Neural progenitor cell (in vitro differentiated cells): ENCODE measurements around the gene IFITM10. TPM values are rescaled to one million over a fixed set of nuclear protein-coding genes. Genes with fewer than 3 reads are reported as not detected.

Experiments used
- DNase-seq: peaks from one replicate; pipeline ENCODE4 v3.0.0-alpha.2; 2016; ENCODE audit warnings: low spot score
- H2AFZ ChIP-seq: fragments of 200-600 bp; sonication (generic); replicated peaks from 2 replicates; pipeline ENCODE4 v1.6.1; 2016; ENCODE audit warnings: antibody characterized with exemption
- H3F3A ChIP-seq: fragments of 200-600 bp; sonication (generic); 2 replicates; pipeline ENCODE4 v1.6.1; 2016; ENCODE audit warnings: antibody characterized with exemption, low read depth
- H3K27ac ChIP-seq: fragments of 200-600 bp; sonication (generic); 2 replicates; pipeline ENCODE4 v1.5.1; 2016; ENCODE audit warnings: mild to moderate bottlenecking
- H3K27me3 ChIP-seq: fragments of 200-600 bp; sonication (generic); 2 replicates; pipeline ENCODE4 v1.6.1; 2016; ENCODE audit warnings: mild to moderate bottlenecking, moderate library complexity
- H3K36me3 ChIP-seq: fragments of 200-600 bp; sonication (generic); 2 replicates; pipeline ENCODE4 v1.5.1; 2016
- H3K4me1 ChIP-seq: fragments of 200-600 bp; sonication (generic); 2 replicates; pipeline ENCODE4 v1.6.1; 2016; ENCODE audit warnings: mixed run types
- H3K4me2 ChIP-seq: fragments of 200-600 bp; sonication (generic); 2 replicates; pipeline ENCODE4 v1.6.1; 2016
- H3K4me3 ChIP-seq: fragments of 200-600 bp; sonication (generic); 2 replicates; pipeline ENCODE4 v1.5.1; 2016
- H3K79me2 ChIP-seq: fragments of 200-600 bp; sonication (generic); 2 replicates; pipeline ENCODE4 v1.6.1; 2016; ENCODE audit warnings: low read depth
- H3K9ac ChIP-seq: fragments of 200-600 bp; sonication (generic); 2 replicates; pipeline ENCODE4 v1.6.1; 2016
- H3K9me3 ChIP-seq: fragments of 200-600 bp; sonication (generic); 2 replicates; pipeline ENCODE4 v1.5.1; 2016; ENCODE audit warnings: low read depth
- H4K20me1 ChIP-seq: fragments of 200-600 bp; sonication (generic); 2 replicates; pipeline ENCODE4 v1.6.1; 2016; ENCODE audit warnings: low read depth
- H3K27ac Mint-ChIP-seq: 3 replicates; pipeline ENCODE4 v1.8.0; 2021; ENCODE audit warnings: mixed read lengths
- H3K27me3 Mint-ChIP-seq: 2 replicates; pipeline ENCODE4 v1.8.0; 2022; ENCODE audit warnings: low read depth, mild to moderate bottlenecking, inconsistent platforms, moderate library complexity, mixed read lengths; ENCODE audit not compliant: insufficient read depth
- H3K36me3 Mint-ChIP-seq: 3 replicates; pipeline ENCODE4 v1.8.0; 2021; ENCODE audit warnings: mixed read lengths
- H3K4me1 Mint-ChIP-seq: 3 replicates; pipeline ENCODE4 v1.8.0; 2021; ENCODE audit warnings: mixed read lengths
- H3K4me3 Mint-ChIP-seq: 3 replicates; pipeline ENCODE4 v1.8.0; 2021; ENCODE audit warnings: mild to moderate bottlenecking, moderate library complexity, mixed read lengths
- H3K9me3 Mint-ChIP-seq: 3 replicates; pipeline ENCODE4 v1.8.0; 2020; ENCODE audit warnings: mixed read lengths
- CTCF ChIP-seq: fragments of 200-600 bp; sonication (generic); IDR thresholded peaks from 2 replicates; pipeline ENCODE4 v1.5.1; 2017; ENCODE audit warnings: antibody characterized with exemption, mild to moderate bottlenecking
- EZH2 ChIP-seq: fragments of 200-600 bp; sonication (generic); IDR thresholded peaks from 2 replicates; pipeline ENCODE4 v1.6.1; 2017; ENCODE audit warnings: antibody characterized with exemption, mild to moderate bottlenecking, moderate library complexity
- EZH2phosphoT487 ChIP-seq: fragments of 200-600 bp; sonication (generic); IDR thresholded peaks from 2 replicates; pipeline ENCODE4 v1.6.1; 2017; ENCODE audit warnings: antibody characterized with exemption
- total RNA-seq: library from RNA; depleted of rRNA; stranded (reverse); fragments of >200 nt; gene quantifications from 2 replicates; pipeline ENCODE4 v1.2.3, GENCODE V29; 2015; ENCODE audit warnings: low replicate concordance

Gene IFITM10
- total RNA-seq, 1 donor from 2014 or later, result not detected

- Mint-ChIP-seq H3K27me3 (peaks cover 28% of the 10 kb centered on the region), H3K4me1 (peaks cover 15% of the 10 kb centered on the region), H3K9me3 (peaks cover 7% of the 10 kb centered on the region), H3K4me3 (no peak overlapping the region), H3K36me3 (peaks cover 4% of the 10 kb centered on the region), H3K27ac (no peak overlapping the region)
- Histone ChIP-seq H3K36me3 (no peaks in the 10 kb centered on the region), H3K9me3 (no peaks in the 10 kb centered on the region), H3K9ac (no peak overlapping the region), H3K27me3 (peaks cover 79% of the 10 kb centered on the region), H3K4me1 (peaks cover 18% of the 10 kb centered on the region), H2AFZ (no peak overlapping the region), H3K27ac (no peak overlapping the region), H3K4me2 (no peak overlapping the region), H4K20me1 (peaks cover 8% of the 10 kb centered on the region), H3K79me2 (no peaks in the 10 kb centered on the region), H3F3A (peaks cover 15% of the 10 kb centered on the region), H3K4me3 (no peak overlapping the region)
- no peak for TF ChIP-seq EZH2
- no peak for TF ChIP-seq CTCF
- no peak for TF ChIP-seq EZH2phosphoT487
- DNase-seq, result no peak
Measured at GRCh38 chr11:1745701-1746320, 4.6 kb downstream of the IFITM10 start.

DNA sequence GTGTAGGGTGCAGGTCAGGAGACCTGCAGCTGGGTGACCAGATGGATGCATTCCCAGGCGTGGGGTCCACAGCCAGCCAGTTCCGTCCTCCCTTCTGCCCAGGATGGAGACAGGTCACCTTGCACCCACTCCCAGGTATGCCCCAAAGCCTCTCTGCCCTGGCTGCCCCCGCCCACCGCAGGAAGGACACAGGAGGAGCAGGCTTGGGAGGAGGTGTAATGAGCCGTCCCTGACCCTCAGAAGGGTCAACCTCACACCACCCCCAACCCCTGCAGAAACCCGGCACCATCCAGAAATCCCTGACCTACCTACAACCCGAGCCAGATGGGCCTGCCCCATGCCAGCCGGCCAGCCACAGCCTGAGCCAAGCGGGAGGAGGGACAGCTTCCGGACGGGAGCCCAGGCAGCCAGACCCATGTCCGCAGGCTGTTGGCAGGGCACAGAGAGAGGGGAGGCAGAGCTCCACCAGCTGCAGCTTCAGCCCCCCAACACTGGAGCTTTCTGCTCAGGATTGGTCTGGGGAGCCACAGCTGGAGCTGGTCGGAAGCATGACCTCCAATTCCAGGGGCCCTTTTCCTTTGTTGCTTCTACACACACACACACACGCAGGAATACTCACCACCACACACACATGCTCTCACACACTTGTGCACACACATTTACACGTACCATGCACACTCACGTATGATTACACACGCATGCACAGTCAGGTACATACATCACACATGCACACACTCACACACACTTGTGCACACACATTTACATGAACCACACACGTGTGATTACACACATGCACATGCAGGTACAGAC is 5.3 kb downstream of the IFITM10 start:
- DNase-seq, result no peak
- H3K4me1 ChIP-seq, result peaks cover 16% of the 10 kb centered on the region
- Mint-ChIP-seq H3K36me3 (peaks cover 4% of the 10 kb centered on the region), H3K27me3 (peaks cover 23% of the 10 kb centered on the region), H3K4me3 (no peak overlapping the region), H3K9me3 (peaks cover 7% of the 10 kb centered on the region), H3K27ac (no peak overlapping the region), H3K4me1 (peaks cover 10% of the 10 kb centered on the region)
- no peaks in the 10 kb centered on the region for H3K36me3 ChIP-seq
- H3K4me2 ChIP-seq, result no peak overlapping the region
- H3K79me2 ChIP-seq, result no peaks in the 10 kb centered on the region
- no peaks in the 10 kb centered on the region for H3K9me3 ChIP-seq
- TF ChIP-seq EZH2, result no peak
- TF ChIP-seq CTCF, result no peak
- no peak for TF ChIP-seq EZH2phosphoT487
- H3K9ac ChIP-seq, result no peak overlapping the region
- no peak overlapping the region for H3K4me3 ChIP-seq
- no peak overlapping the region for H3K27ac ChIP-seq
- H4K20me1 ChIP-seq, result peaks cover 8% of the 10 kb centered on the region
- H3K27me3 ChIP-seq, result peaks cover 79% of the 10 kb centered on the region
- H2AFZ ChIP-seq, result no peak overlapping the region
- peaks cover 14% of the 10 kb centered on the region for H3F3A ChIP-seq

DNA sequence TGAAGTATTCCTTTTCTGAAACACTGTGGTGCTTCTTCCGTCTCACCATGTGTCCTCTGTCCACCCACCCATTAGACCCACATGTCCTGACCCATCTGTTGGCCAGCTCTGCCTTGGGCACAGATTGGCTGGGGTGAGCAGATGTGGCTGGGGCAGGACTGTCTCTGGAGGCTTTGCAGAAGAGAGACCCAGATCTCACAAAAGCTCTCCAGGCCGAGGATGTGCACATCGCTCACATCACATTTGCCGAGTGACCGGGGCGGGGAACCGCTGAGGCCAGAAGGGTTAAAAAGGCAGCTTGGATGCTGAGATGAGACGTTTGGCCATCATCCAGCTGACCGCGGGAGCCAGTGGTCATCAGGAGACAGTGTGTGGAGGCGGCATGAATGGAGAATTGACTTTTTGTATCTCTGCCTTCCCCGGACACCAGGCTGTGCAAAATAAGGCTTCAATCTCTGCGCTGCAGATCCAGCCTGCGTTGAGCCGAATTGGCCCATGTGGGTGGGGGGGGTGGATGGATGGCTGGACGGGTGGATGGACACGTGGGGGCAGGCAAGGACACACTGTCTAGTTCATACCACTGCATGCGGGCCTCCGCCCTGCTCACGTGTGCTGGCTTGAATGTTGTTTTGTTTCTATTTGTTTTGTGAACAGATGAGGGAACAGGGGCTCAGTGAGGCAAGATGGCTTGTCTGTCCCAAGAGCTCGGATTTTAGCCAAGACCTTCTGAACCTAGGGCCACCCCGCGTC is 6.1 kb downstream of the IFITM10 start:
- no peak overlapping the region for H3K9ac ChIP-seq
- peaks cover 78% of the 10 kb centered on the region for H3K27me3 ChIP-seq
- no peak overlapping the region for H3K27ac ChIP-seq
- H3K4me3 ChIP-seq, result no peak overlapping the region
- TF ChIP-seq EZH2, result no peak
- H3K79me2 ChIP-seq, result no peaks in the 10 kb centered on the region
- Mint-ChIP-seq H3K4me3 (no peak overlapping the region), H3K4me1 (peaks cover 3% of the 10 kb centered on the region), H3K27me3 (peaks cover 16% of the 10 kb centered on the region), H3K9me3 (peaks cover 7% of the 10 kb centered on the region), H3K36me3 (peaks cover 4% of the 10 kb centered on the region), H3K27ac (no peak overlapping the region)
- DNase-seq, result no peak
- H3K36me3 ChIP-seq, result no peaks in the 10 kb centered on the region
- peaks cover 9% of the 10 kb centered on the region for H3K4me1 ChIP-seq
- H4K20me1 ChIP-seq, result peaks cover 1% of the 10 kb centered on the region
- H2AFZ ChIP-seq, result no peak overlapping the region
- H3F3A ChIP-seq, result peaks cover 9% of the 10 kb centered on the region
- H3K4me2 ChIP-seq, result no peak overlapping the region
- H3K9me3 ChIP-seq, result no peaks in the 10 kb centered on the region
